Measurements from ENCODE around the gene ATP6V0C.

Gene ATP6V0C

DNA sequence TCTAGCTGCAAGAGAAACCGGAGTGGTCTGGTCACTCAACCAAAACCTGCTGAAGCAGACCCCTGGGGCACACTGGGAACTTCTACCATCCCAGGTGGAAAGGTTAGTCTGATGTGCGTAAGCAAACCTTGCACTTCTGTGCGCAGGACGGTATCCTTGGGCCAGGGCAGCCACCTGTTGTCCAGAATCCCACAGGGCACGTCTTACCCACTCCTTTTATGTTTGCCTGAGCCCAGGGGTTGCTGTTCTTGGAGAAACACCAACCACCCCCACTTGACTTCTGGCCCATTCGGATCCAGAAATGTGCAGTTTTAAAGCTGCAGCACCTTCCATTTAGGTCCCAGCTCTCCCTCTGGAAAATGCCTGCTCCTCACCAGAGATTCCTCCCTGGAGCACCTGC, 20.1 kb upstream of the ATP6V0C start:
- no peak for DNase-seq

DNA sequence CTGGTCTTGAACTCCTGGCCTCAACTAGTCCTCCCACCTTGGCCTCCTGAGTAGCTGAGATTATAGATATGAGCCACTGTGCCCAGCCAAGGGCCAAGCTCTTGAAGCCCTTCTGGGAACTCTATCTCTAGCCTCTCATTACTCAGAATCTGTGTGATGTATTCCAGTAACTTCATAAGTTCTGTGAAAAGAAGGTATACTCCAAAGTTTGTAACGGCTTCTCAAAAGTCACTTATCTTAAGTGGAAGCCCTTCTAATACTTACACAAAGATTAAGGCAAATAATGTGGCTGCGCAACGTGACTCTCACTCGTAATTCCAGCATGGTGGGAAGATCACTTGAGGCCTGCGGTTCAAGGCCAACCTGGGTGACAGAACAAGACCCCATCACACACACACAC, 19.1 kb upstream of the ATP6V0C start:
- DNase-seq = no peak

- no peak for DNase-seq
Measured at GRCh38 chr16:2495041-2495440, 18.7 kb upstream of the ATP6V0C start.

DNA sequence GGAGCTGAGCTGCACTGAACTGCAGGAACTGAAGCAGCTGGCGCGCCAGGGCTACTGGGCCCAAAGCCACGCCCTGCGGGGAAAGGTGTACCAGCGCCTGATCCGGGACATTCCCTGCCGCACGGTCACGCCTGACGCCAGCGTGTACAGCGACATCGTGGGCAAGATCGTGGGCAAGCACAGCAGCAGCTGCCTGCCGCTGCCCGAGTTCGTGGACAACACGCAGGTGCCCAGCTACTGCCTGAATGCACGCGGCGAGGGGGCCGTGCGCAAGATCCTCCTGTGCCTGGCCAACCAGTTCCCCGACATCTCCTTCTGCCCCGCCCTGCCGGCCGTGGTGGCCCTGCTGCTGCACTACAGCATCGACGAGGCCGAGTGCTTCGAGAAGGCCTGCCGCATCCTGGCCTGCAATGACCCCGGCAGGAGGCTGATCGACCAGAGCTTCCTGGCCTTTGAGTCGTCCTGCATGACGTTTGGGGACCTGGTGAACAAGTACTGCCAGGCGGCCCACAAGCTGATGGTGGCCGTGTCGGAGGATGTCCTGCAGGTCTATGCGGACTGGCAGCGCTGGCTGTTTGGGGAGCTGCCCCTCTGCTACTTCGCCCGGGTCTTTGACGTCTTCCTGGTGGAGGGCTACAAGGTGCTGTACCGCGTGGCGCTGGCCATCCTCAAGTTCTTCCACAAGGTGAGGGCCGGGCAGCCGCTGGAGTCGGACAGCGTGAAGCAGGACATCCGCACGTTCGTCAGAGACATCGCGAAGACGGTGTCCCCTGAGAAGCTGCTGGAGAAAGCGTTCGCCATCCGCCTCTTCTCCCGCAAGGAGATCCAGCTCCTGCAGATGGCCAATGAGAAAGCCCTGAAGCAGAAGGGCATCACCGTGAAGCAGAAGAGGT, 17.3 kb upstream of the ATP6V0C start:
- no peak for DNase-seq

GRCh38 chr16:2497116-2497630, 16.6 kb upstream of the ATP6V0C start:
- no peak for DNase-seq

DNA sequence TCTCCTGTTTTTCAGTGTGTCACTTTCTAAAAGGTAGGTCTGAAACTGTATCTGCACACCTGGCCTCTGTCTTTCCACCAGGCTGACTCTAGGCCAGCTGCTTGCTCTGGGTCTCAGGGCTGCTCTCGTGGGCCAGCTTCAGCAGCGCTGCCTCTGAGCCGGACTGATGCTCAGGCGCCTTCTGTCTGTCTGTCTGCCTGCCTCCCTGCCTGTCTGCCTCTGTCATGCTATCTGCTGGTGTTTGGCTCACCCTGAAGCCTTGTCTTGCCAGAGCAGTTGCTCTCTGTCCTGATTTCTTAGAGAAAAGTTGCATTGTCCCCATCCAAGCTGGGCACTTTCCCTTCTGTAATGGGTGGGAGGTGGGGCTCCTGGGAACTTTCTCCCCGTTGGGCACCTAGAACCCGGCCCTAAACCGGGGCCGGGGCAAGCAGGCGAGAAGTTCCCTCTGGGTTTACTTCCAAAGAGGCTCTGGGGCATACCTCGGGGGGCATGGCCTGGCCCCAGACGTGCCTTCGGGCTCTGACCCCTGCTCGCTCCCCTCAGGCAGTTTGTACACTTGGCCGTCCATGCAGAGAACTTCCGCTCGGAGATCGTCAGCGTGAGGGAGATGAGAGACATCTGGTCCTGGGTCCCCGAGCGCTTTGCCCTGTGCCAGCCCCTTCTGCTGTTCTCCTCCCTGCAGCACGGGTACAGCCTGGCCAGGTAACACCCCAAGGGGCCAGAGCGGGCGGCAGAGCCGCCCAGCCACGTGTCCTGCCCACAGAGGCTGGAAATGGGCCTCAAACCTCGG, 15.9 kb upstream of the ATP6V0C start:
- no peak for DNase-seq

GRCh38 chr16:2498531-2499253, 15.1 kb upstream of the ATP6V0C start:
- no peak for DNase-seq

DNA sequence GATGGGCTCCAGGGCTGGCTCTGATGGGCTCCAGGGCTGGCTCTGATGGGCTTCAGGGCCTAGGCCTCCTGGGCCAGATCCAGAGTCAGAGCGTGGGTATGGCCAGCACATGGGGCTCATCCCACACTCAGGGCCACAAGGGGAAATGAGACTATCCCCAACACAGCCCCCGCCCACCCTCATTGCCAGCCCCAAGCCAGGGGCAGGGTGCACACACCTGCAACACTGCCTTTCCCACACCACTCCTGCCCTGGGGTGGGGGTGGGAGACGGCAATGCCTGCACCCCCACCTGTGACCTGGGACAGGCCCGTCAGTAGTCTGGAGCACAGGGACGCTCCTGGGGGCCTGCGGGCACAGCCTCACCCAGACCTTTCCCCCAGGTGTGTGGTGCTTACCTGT, 14.3 kb upstream of the ATP6V0C start:
- DNase-seq = no peak

DNA sequence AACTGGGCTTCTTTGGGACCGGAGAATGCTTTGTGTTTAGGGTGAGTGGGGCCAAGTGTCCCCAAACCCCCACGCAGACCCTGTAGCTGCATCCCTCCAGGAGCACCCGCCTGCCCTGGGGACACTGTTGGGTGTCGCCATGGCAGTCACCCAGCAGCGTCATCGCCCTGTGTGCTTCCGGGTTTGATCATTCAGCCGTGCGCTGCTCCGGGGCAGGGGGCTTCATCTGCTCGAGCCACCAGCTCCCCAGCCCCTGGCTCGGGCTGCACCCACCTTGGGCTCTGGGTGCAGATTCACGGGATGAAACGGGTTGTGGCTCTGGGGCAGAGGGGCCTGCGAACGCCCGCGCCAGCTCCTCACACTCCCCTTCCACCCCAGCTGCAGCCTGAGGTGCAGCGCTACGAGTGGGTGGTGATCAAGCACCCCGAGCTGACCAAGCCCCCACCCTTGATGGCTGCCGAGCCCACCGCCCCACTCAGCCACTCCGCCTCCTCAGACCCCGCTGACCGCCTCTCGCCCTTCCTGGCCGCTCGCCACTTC, 13.8 kb upstream of the ATP6V0C start:
- no peak for DNase-seq

GRCh38 chr16:2500430-2500917, 13.3 kb upstream of the ATP6V0C start:
- no peak for DNase-seq

DNA sequence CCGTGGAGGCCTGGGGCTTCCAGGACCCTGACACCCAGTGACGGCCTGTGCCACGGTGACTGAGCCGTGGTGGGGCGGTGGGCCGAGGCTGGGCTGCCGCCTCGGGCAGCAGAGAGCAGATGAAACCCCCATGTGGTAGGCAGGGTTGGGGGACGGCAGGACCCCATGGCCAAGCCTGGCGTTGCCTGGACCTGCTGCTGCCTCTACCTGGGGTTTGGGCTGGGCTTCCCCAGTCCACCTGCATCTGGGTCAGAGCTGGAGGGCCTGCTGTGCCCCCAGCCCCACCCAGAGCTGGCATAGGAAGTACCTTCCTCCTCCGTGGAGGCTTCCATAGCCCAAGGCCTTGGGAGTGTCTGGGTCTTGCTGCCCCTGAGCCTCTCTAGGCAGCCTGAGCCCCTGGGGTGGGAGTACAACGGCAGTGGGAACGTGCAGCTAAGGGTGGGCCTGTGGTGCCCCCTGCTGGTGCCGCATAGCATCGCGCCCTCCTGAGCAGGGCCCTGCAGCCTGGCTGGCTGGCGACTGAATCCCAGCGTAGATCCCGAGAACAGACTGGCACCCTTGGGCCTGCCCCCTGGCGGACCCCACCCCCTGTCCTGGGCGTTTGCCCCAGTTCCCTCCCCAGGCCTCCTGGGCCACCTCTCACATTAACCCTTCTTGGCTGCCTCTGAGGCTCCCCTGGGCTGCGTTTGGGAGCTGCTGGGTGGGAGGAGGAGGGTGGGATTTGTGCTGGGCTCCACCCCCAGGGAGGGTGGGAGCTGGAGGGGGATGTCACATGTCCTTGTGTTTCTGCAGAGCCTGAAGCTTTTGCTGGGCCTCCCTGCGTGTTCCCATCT, 12.6 kb upstream of the ATP6V0C start:
- peak; percentile 76 for DNase-seq

GRCh38 chr16:2501946-2502895, 11.5 kb upstream of the ATP6V0C start:
- DNase-seq = no peak

DNA sequence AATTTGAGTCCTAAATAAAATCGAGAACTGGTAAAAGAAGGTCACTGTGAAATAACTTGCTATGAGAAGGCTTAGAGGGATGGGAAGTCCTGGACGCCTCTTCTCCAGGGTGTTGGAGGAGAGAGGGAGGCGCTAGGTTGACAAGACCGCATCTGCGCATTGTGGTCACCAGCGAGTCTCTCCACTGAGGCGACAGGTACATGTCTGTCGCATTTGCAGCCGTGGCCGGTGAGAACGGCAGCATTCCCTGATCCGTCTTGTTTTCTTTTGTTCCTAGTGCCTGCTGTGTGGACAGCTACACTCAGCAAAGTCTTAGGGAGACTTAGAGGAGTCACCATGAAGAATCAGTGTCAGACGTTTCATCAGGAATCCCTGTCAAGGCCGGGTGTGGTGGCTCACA, 8.1 kb upstream of the ATP6V0C start:
- no peak for DNase-seq

- DNase-seq = peak; percentile 70
Measured at GRCh38 chr16:2507052-2507659, 6.6 kb upstream of the ATP6V0C start.

GRCh38 chr16:2507665-2508064, 6.1 kb upstream of the ATP6V0C start:
- DNase-seq = peak; percentile 60

DNA sequence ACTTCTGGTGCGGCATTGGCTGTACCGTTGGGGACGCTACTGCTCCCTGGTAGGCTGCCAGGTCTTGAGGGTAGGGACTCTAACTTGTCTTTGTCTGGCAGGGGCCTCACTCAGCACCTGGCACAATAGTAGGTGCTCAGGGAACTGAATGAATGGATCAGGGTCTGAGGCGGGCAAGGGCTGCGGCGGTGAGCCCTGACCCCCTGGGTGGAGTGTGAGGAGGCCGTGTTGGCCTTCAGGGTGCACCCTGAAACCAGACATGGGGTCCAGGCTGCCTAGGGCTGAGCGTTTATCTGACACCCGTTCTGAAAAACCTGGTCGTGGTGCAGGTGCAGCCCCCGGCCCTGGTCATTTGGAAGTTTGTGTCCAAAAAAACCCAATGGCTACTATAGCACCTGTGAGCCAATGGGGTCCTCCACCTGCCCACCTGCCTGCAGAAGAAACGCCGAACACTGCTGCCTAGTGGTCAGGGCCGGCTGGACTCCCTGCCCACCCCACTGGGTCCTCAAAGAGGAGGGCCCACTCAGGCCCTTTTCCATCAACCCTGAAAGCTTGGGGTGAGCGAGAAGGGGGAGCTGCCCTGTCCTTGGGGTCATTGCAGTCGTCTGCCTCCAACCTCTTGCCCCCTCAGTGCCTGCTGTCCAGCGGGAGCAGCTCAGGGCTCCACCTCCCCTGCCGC, 4.9 kb upstream of the ATP6V0C start:
- no peak for DNase-seq

- DNase-seq = no peak
Measured at GRCh38 chr16:2511128-2511800, 2.5 kb upstream of the ATP6V0C start.

- DNase-seq = no peak
Measured at GRCh38 chr16:2511996-2512734, 1.6 kb upstream of the ATP6V0C start.
